Upper lobe of left lung (tissue), 6 donors: ENCODE data around the gene ULK1. TPM values are rescaled to one million over a fixed set of nuclear protein-coding genes. Genes with fewer than 3 reads are reported as not detected.

Experiments
- ATAC-seq, 2 donors: fragments of 200-7000 bp; cut with Tn5 transposase; one replicate each; pipeline ENCODE4 v1.9.1; 2022; ENCODE audit warnings: mild to moderate bottlenecking in 2 of 2, moderate library complexity in 2 of 2; ENCODE audit not compliant: low FRiP score in 2 of 2
- DNase-seq, 2 donors: peaks; one replicate each; pipeline ENCODE4 v3.0.0-alpha.2; 2019 to 2020
- H3K27ac ChIP-seq, 4 donors: fragments of 200-600 bp; sonication (generic); one replicate each; pipeline ENCODE4 v1.5.1; 2016 to 2019
- H3K27me3 ChIP-seq, 4 donors: fragments of 200-600 bp; sonication (generic); one replicate each; pipeline ENCODE4 v1.5.1; 2017 to 2019
- H3K36me3 ChIP-seq, 4 donors: fragments of 200-600 bp; sonication (generic); one replicate each; pipeline ENCODE4 v1.5.1; 2016 to 2019
- H3K4me1 ChIP-seq, 4 donors: fragments of 200-600 bp; sonication (generic); one replicate each; pipeline ENCODE4 v1.5.1; 2018 to 2019
- H3K4me3 ChIP-seq, 4 donors: fragments of 200-600 bp; sonication (generic); one replicate each; pipeline ENCODE4 v1.5.1; 2017 to 2019; ENCODE audit warnings: mild to moderate bottlenecking in 2 of 4, moderate library complexity in 1 of 4
- H3K9me3 ChIP-seq, 4 donors: fragments of 200-600 bp; sonication (generic); one replicate each; pipeline ENCODE4 v1.5.1; 2018 to 2019
- EP300 ChIP-seq, 4 donors: sonication (generic); formaldehyde crosslinking; IDR thresholded peaks; one replicate each; pipeline ENCODE4 v1.5.1; 2017; ENCODE audit warnings: antibody characterized with exemption in 4 of 4, control low read depth in 2 of 4
- POLR2A ChIP-seq, 4 donors: fragments of 450-650 bp; IDR thresholded peaks; one replicate each; pipeline ENCODE4 v1.5.1; 2016 to 2017; ENCODE audit warnings: antibody characterized with exemption in 4 of 4, mild to moderate bottlenecking in 2 of 4
- POLR2AphosphoS5 ChIP-seq, 2 donors: sonication (generic); formaldehyde crosslinking; IDR thresholded peaks; one replicate each; pipeline ENCODE4 v1.5.1; 2017; ENCODE audit warnings: antibody characterized with exemption in 2 of 2
- WGBS, 2 donors: methylation state at CpG; one replicate each; pipeline ENCODE4 v1.1.5; 2017 to 2018; 5-methylcytosine and 5-hydroxymethylcytosine counted together
- total RNA-seq, 6 donors: library from RNA; depleted of rRNA in 4 of 6; stranded (reverse); fragments of >200 nt in 4 of 6; gene quantifications; one replicate each; pipeline versions ENCODE4 v1.1.0 to v1.2.1, GENCODE V29; 2016 to 2021
- TF ChIP-seq, protein P1 (sequence below), 6 experiments: fragments of 450-650 bp in 4 of 6; fragments of 200-600 bp in 2 of 6; sonication (generic) in 2 of 6; IDR thresholded peaks; one replicate each; pipeline ENCODE4 v1.5.1; 2016 to 2019; ENCODE audit warnings: antibody characterized with exemption in 6 of 6
- donor health status: DM: no; HTN: no; CAD: no; lungs with moderate emphysema.
- donor health status: DM: no; HTN: yes; CAD: no; lungs with severe emphysema.

ULK1 gene
- total RNA-seq, 6 donors from 2014 or later, result 6.8 to 93.2 (median 40.7) TPM

GRCh38 chr12:131911028-131911650, 16.7 kb downstream of the ULK1 start:
- no peak overlapping the region for H3K4me3 ChIP-seq
- DNase-seq, result no peak
- 93 to 100% methylated on average over 2 to 17 of the region's 17 CpGs for WGBS, 2 donors

GRCh38 chr12:131911851-131912477, 17.5 kb downstream of the ULK1 start:
- no peak overlapping the region for H3K4me3 ChIP-seq
- no peaks in the 10 kb centered on the region for H3K27me3 ChIP-seq
- peak in 1 of 2 donors; percentile 66 for DNase-seq
- WGBS, 2 donors, result 87 to 94% methylated on average over 20 to 22 of the region's 22 CpGs
- H3K9me3 ChIP-seq, result no peaks in the 10 kb centered on the region
- H3K27ac ChIP-seq, result no peak overlapping the region
- peaks cover 55 to 99% (median 91%) of the 10 kb centered on the region in 4 donors for H3K36me3 ChIP-seq
- ATAC-seq, result no peak
- TF ChIP-seq, protein P1, sequence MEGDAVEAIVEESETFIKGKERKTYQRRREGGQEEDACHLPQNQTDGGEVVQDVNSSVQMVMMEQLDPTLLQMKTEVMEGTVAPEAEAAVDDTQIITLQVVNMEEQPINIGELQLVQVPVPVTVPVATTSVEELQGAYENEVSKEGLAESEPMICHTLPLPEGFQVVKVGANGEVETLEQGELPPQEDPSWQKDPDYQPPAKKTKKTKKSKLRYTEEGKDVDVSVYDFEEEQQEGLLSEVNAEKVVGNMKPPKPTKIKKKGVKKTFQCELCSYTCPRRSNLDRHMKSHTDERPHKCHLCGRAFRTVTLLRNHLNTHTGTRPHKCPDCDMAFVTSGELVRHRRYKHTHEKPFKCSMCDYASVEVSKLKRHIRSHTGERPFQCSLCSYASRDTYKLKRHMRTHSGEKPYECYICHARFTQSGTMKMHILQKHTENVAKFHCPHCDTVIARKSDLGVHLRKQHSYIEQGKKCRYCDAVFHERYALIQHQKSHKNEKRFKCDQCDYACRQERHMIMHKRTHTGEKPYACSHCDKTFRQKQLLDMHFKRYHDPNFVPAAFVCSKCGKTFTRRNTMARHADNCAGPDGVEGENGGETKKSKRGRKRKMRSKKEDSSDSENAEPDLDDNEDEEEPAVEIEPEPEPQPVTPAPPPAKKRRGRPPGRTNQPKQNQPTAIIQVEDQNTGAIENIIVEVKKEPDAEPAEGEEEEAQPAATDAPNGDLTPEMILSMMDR (IDR thresholded peaks at IDR 0.05), result no peak
- no peak for TF ChIP-seq POLR2A (IDR thresholded peaks at IDR 0.05)
- TF ChIP-seq EP300 (IDR thresholded peaks at IDR 0.05), result no peak
- no peak for TF ChIP-seq POLR2AphosphoS5 (IDR thresholded peaks at IDR 0.05)
- peaks cover 7 to 11% (median 9%) of the 10 kb centered on the region in 4 donors for H3K4me1 ChIP-seq

More at GRCh38 chr12:131911028-131911650, 16.7 kb downstream of the ULK1 start:
- ATAC-seq, result no peak
- Histone ChIP-seq H3K9me3 (no peaks in the 10 kb centered on the region), H3K4me1 (peaks cover 7 to 11% (median 9%) of the 10 kb centered on the region in 4 donors), H3K27ac (no peak overlapping the region), H3K27me3 (no peaks in the 10 kb centered on the region), H3K36me3 (peaks cover 48 to 96% (median 85%) of the 10 kb centered on the region in 4 donors)
- TF ChIP-seq POLR2A (IDR thresholded peaks at IDR 0.05), result no peak
- TF ChIP-seq, protein P1 (IDR thresholded peaks at IDR 0.05), result no peak
- no peak for TF ChIP-seq EP300 (IDR thresholded peaks at IDR 0.05)
- no peak for TF ChIP-seq POLR2AphosphoS5 (IDR thresholded peaks at IDR 0.05)

GRCh38 chr12:131912518-131913274, 18.3 kb downstream of the ULK1 start:
- ATAC-seq (no peak), DNase-seq (peak; percentile 47 to 71)
- peaks cover 55 to 97% (median 90%) of the 10 kb centered on the region in 4 donors for H3K36me3 ChIP-seq
- H3K4me1 ChIP-seq, result peaks cover 7 to 11% (median 9%) of the 10 kb centered on the region in 4 donors
- H3K4me3 ChIP-seq, result no peak overlapping the region
- 65 to 95% methylated on average over 4 to 19 of the region's 20 CpGs for WGBS, 2 donors
- H3K27ac ChIP-seq, result peak overlapping the region in 1 of 4 donors; percentile 17
- no peak for TF ChIP-seq POLR2AphosphoS5 (IDR thresholded peaks at IDR 0.05)
- no peaks in the 10 kb centered on the region for H3K9me3 ChIP-seq
- no peaks in the 10 kb centered on the region for H3K27me3 ChIP-seq

DNA sequence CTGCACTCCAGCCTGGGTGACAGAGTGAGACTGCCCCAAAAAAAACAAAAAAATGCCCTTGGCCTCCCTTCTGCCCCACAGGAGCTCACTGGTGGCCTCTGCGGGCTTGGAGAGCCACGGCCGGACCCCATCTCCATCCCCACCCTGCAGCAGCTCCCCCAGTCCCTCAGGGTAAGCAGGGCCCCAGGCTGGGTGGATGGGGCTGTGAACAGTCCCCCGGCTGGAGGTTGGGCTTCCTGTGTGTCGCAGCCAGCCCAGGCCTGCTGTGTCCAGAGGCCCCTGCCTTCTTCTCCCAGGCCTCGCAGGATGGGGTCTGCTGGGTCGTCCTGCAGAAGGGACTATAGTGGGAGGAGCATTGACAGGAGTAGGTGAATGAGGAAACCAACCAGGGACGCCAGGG, 19.2 kb downstream of the ULK1 start:
- ATAC-seq (no peak), DNase-seq (no peak)
- WGBS, 2 donors, result 95 to 99% methylated on average over 7 of the region's 8 CpGs
- peaks cover 7 to 11% (median 9%) of the 10 kb centered on the region in 4 donors for H3K4me1 ChIP-seq
- H3K4me3 ChIP-seq, result no peak overlapping the region
- TF ChIP-seq POLR2A (IDR thresholded peaks at IDR 0.05) (no peak), POLR2AphosphoS5 (IDR thresholded peaks at IDR 0.05) (no peak), EP300 (IDR thresholded peaks at IDR 0.05) (no peak)
- TF ChIP-seq, protein P1 (IDR thresholded peaks at IDR 0.05), result no peak
- no peak overlapping the region for H3K27ac ChIP-seq
- no peaks in the 10 kb centered on the region for H3K9me3 ChIP-seq
- H3K27me3 ChIP-seq, result no peaks in the 10 kb centered on the region
- peaks cover 55 to 94% (median 85%) of the 10 kb centered on the region in 4 donors for H3K36me3 ChIP-seq

- Histone ChIP-seq H3K27ac (no peak overlapping the region), H3K36me3 (peaks cover 51 to 93% (median 83%) of the 10 kb centered on the region in 4 donors), H3K4me1 (peaks cover 7 to 11% (median 9%) of the 10 kb centered on the region in 4 donors), H3K9me3 (no peaks in the 10 kb centered on the region), H3K27me3 (no peaks in the 10 kb centered on the region), H3K4me3 (no peak overlapping the region)
- DNase-seq (no peak), ATAC-seq (no peak)
- 95 to 100% methylated on average over 4 to 14 of the region's 14 CpGs for WGBS, 2 donors
- TF ChIP-seq EP300 (IDR thresholded peaks at IDR 0.05), result no peak
- TF ChIP-seq, protein P1 (IDR thresholded peaks at IDR 0.05), result no peak
- TF ChIP-seq POLR2AphosphoS5 (IDR thresholded peaks at IDR 0.05), result no peak
- no peak for TF ChIP-seq POLR2A (IDR thresholded peaks at IDR 0.05)
Measured at GRCh38 chr12:131914179-131914702, 19.8 kb downstream of the ULK1 start.
